HEK293 (cell line): Measurements from ENCODE around the gene PEPD.

Source experiments
- ZNF140 ChIP-seq: fragments of 450-650 bp; formaldehyde crosslinking; IDR thresholded peaks from 2 replicates; pipeline ENCODE4 v1.5.1; 2016; ENCODE audit warnings: missing biosample characterization, missing genetic modification characterization
- ZNF324 ChIP-seq: fragments of 450-650 bp; formaldehyde crosslinking; IDR thresholded peaks from 2 replicates; pipeline ENCODE4 v1.5.1; 2016; ENCODE audit warnings: missing biosample characterization, missing genetic modification characterization
- TF ChIP-seq, protein P1 (sequence below): fragments of 450-650 bp; formaldehyde crosslinking; IDR thresholded peaks from 2 replicates; pipeline ENCODE4 v1.5.1; 2016; ENCODE audit warnings: missing biosample characterization, missing genetic modification characterization, borderline replicate concordance

GRCh38 chr19:33420821-33421220 lies 100.8 kb downstream of the PEPD start:
- no peak for TF ChIP-seq ZNF324
- TF ChIP-seq, protein P1, sequence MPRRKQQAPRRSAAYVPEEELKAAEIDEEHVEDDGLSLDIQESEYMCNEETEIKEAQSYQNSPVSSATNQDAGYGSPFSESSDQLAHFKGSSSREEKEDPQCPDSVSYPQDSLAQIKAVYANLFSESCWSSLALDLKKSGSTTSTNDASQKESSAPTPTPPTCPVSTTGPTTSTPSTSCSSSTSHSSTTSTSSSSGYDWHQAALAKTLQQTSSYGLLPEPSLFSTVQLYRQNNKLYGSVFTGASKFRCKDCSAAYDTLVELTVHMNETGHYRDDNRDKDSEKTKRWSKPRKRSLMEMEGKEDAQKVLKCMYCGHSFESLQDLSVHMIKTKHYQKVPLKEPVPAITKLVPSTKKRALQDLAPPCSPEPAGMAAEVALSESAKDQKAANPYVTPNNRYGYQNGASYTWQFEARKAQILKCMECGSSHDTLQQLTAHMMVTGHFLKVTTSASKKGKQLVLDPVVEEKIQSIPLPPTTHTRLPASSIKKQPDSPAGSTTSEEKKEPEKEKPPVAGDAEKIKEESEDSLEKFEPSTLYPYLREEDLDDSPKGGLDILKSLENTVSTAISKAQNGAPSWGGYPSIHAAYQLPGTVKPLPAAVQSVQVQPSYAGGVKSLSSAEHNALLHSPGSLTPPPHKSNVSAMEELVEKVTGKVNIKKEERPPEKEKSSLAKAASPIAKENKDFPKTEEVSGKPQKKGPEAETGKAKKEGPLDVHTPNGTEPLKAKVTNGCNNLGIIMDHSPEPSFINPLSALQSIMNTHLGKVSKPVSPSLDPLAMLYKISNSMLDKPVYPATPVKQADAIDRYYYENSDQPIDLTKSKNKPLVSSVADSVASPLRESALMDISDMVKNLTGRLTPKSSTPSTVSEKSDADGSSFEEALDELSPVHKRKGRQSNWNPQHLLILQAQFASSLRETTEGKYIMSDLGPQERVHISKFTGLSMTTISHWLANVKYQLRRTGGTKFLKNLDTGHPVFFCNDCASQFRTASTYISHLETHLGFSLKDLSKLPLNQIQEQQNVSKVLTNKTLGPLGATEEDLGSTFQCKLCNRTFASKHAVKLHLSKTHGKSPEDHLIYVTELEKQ (tag by site-specific recombination), result no peak
- no peak for TF ChIP-seq ZNF140
